GM12878 (cell line): ENCODE measurements around the gene IFT25. TPM values are rescaled to one million over a fixed set of nuclear protein-coding genes. Genes with fewer than 3 reads are reported as not detected.

Experiments
- ATF7 ChIP-seq: fragments of 450-650 bp; IDR thresholded peaks from 2 replicates; pipeline ENCODE4 v1.6.1; 2016; ENCODE audit warnings: low read depth, mild to moderate bottlenecking
- BMI1 ChIP-seq: fragments of 450-650 bp; IDR thresholded peaks from 2 replicates; pipeline ENCODE4 v1.6.1; 2016; ENCODE audit warnings: mild to moderate bottlenecking, moderate library complexity, borderline replicate concordance
- CREB1 ChIP-seq: IDR thresholded peaks from 2 replicates; pipeline ENCODE4 v1.6.1; 2012; ENCODE audit warnings: low read depth, mild to moderate bottlenecking, inconsistent platforms
- DPF2 ChIP-seq: fragments of 450-650 bp; IDR thresholded peaks from 2 replicates; pipeline ENCODE4 v1.6.1; 2017; ENCODE audit warnings: mild to moderate bottlenecking
- EP300 ChIP-seq, 2 experiments: fragments of 150-350 bp in 1 of 2; IDR thresholded peaks; 2 replicates each; pipeline ENCODE4 v1.6.1; 2011 to 2012; ENCODE audit warnings: low read depth in 2 of 2, low read length in 2 of 2, borderline replicate concordance in 1 of 2, improper control_type of control experiment in 1 of 2, inconsistent platforms in 1 of 2; ENCODE audit not compliant: control insufficient read depth in 1 of 2
- GABPA ChIP-seq: IDR thresholded peaks from 2 replicates; pipeline ENCODE4 v1.6.1; 2014; ENCODE audit warnings: antibody characterized with exemption, low read depth, mild to moderate bottlenecking, inconsistent platforms
- LARP7 ChIP-seq: fragments of 450-650 bp; IDR thresholded peaks from 2 replicates; pipeline ENCODE4 v1.6.1; 2017; ENCODE audit warnings: mild to moderate bottlenecking
- MXI1 ChIP-seq: fragments of 150-350 bp; IDR thresholded peaks from 2 replicates; pipeline ENCODE4 v1.6.1; 2011; ENCODE audit warnings: low read depth, mild to moderate bottlenecking, inconsistent platforms, low read length, improper control_type of control experiment
- NBN ChIP-seq: fragments of 450-650 bp; IDR thresholded peaks from 2 replicates; pipeline ENCODE4 v1.6.1; 2016
- PAX5 ChIP-seq: IDR thresholded peaks from 2 replicates; pipeline ENCODE4 v1.6.1; 2011; ENCODE audit warnings: low read depth, low read length, borderline replicate concordance
- POLR2A ChIP-seq: IDR thresholded peaks from 2 replicates; pipeline ENCODE4 v1.6.1; 2011; ENCODE audit warnings: low read depth, mild to moderate bottlenecking, low read length
- RB1 ChIP-seq: fragments of 450-650 bp; formaldehyde crosslinking; IDR thresholded peaks from 2 replicates; pipeline ENCODE4 v1.6.1; 2017; ENCODE audit warnings: mild to moderate bottlenecking, borderline replicate concordance
- SPI1 ChIP-seq: IDR thresholded peaks from 2 replicates; pipeline ENCODE4 v1.6.1; 2011; ENCODE audit warnings: low read depth, mild to moderate bottlenecking, low read length, moderate library complexity, borderline replicate concordance; ENCODE audit not compliant: insufficient read depth
- WRNIP1 ChIP-seq: IDR thresholded peaks from 2 replicates; pipeline ENCODE4 v1.6.1; 2011; ENCODE audit warnings: low read depth, low read length, improper control_type of control experiment, borderline replicate concordance
- YY1 ChIP-seq: IDR thresholded peaks from 2 replicates; pipeline ENCODE4 v1.6.1; 2011; ENCODE audit warnings: low read depth, mild to moderate bottlenecking, low read length
- ZNF384 ChIP-seq: IDR thresholded peaks from 2 replicates; pipeline ENCODE4 v1.6.1; 2012; ENCODE audit warnings: low read depth, mild to moderate bottlenecking, low read length, improper control_type of control experiment, borderline replicate concordance
- polyA plus RNA-seq, 11 experiments: library from polyadenylated mRNA; depleted of rRNA in 4 of 11; unstranded in 6 of 11; stranded (reverse) in 5 of 11; fragments of >200 nt; fragmentation: Nextera tagmentation in 4 of 11; fragmentation: Illumina TruSeq in 1 of 11; extraction: Ambion mirVana in 4 of 11; extraction: Trizol in 1 of 11; gene quantifications; 1 replicate in 1 of 11; 2 replicates in 10 of 11; pipeline versions ENCODE4 v1.2.1 to v1.2.3, GENCODE V29; 2011 to 2016; ENCODE audit warnings: inconsistent platforms in 2 of 11, missing spikeins in 2 of 11, low read depth in 1 of 11
- total RNA-seq, 4 experiments: library from RNA; depleted of rRNA in 3 of 4; stranded (reverse); fragments of >200 nt in 3 of 4; fragmentation: Illumina TruSeq in 1 of 4; extraction: Trizol in 1 of 4; gene quantifications; 2 replicates each; pipeline versions ENCODE4 v1.2.1 to v1.2.3, GENCODE V29; 2013 to 2021
- TF ChIP-seq, protein P1 (sequence below): fragments of 450-650 bp; IDR thresholded peaks from 2 replicates; pipeline ENCODE4 v1.6.1; 2016; ENCODE audit warnings: mild to moderate bottlenecking
- TF ChIP-seq, protein P2 (sequence below): fragments of 450-650 bp; IDR thresholded peaks from 2 replicates; pipeline ENCODE4 v1.6.1; 2017; ENCODE audit warnings: borderline replicate concordance
- TF ChIP-seq, protein P3 (sequence below): fragments of 450-650 bp; IDR thresholded peaks from 2 replicates; pipeline ENCODE4 v1.6.1; 2014; ENCODE audit warnings: mild to moderate bottlenecking
- TF ChIP-seq, protein P4 (sequence below): fragments of 450-650 bp; IDR thresholded peaks from 2 replicates; pipeline ENCODE4 v1.6.1; 2016; ENCODE audit warnings: mild to moderate bottlenecking
- TF ChIP-seq, protein P5 (sequence below): fragments of 450-650 bp; formaldehyde crosslinking; IDR thresholded peaks from 2 replicates; pipeline ENCODE4 v1.4.0; 2022; ENCODE audit warnings: mild to moderate bottlenecking, moderate library complexity

IFT25 gene
- total and polyA plus RNA-seq, 10 of the 15 experiments (the other 5 are each of a cell fraction or from before 2014, with no cell fraction given) = 55.7 to 242 (median 131) TPM

DNA sequence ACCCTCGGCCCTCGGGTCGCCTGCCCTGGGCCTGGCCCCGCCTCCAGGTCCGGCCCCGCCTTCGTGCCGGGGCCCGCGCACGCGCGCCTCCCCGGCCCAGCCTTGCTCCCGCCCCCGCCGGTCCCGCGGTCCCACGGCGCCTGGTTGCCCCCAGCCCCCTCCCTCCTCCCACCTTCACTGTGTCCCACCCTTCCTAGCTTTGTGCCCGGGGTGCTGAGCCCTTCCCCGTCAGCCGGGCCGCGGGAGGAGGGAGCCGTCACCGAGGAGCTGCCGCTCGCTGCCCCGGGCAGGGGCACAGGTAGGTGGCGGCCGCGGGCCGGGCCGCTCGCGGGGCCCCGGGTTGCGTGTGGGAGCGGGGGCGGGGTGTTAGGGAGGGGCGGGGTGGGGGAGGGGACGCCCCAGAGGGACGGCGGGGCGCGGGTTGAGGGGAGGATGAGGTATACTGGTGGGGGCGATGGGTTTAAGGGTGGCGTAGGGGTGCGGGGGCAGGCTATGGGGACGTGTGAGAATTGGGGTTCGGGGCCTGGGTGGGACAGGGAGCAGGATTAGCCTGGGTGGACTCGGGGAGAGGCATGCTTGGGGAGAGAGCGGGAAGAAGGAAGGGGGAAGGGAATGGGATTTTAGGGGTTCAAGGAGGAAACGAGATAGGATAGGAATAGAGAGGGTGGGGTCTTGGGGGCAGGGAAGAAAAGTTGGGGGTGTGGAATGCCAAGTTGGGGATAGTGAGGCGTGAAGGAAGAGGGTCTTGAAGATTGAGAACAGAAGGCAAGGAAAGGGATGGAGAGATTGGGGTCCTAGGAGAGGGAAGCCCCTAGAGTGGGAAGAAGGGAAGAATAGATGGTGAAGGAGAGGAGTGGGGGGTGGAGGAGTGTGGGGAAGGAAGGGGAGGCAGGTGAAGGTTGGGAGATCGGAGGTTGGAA, 1.0 kb upstream of the IFT25 start, which contains the start of gene LRRC42 (continued):
- TF ChIP-seq SPI1 (no peak), WRNIP1 (no peak), BMI1 (no peak), POLR2A (peak; percentile 76), YY1 (0 out of 2 replicates have a peak, but pooled peaks have one; percentile 6), EP300 (IDR thresholded peaks at IDR 0.05; ENCODE audit: borderline replicate concordance in 1 of 2, control insufficient read depth in 1 of 2, low read depth in 2 of 2, low read length in 2 of 2) (no peak), RB1 (0 out of 2 replicates have a peak, but pooled peaks have one; percentile 14), ATF7 (0 out of 2 replicates have a peak, but pooled peaks have one; percentile 22), NBN (peak; percentile 71; the same call in 1 of the 2 replicates), PAX5 (peak; percentile 0; the same call in 1 of the 2 replicates), LARP7 (peak; percentile 65), MXI1 (peak; percentile 19; the same call in 1 of the 2 replicates), GABPA (no peak), CREB1 (no peak), ZNF384 (no peak), DPF2 (peak; percentile 41; the same call in 1 of the 2 replicates)
- TF ChIP-seq, protein P1, sequence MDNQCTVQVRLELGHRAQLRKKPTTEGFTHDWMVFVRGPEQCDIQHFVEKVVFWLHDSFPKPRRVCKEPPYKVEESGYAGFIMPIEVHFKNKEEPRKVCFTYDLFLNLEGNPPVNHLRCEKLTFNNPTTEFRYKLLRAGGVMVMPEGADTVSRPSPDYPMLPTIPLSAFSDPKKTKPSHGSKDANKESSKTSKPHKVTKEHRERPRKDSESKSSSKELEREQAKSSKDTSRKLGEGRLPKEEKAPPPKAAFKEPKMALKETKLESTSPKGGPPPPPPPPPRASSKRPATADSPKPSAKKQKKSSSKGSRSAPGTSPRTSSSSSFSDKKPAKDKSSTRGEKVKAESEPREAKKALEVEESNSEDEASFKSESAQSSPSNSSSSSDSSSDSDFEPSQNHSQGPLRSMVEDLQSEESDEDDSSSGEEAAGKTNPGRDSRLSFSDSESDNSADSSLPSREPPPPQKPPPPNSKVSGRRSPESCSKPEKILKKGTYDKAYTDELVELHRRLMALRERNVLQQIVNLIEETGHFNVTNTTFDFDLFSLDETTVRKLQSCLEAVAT = peak; percentile 61; the same call in 1 of the 2 replicates
- TF ChIP-seq, protein P2, sequence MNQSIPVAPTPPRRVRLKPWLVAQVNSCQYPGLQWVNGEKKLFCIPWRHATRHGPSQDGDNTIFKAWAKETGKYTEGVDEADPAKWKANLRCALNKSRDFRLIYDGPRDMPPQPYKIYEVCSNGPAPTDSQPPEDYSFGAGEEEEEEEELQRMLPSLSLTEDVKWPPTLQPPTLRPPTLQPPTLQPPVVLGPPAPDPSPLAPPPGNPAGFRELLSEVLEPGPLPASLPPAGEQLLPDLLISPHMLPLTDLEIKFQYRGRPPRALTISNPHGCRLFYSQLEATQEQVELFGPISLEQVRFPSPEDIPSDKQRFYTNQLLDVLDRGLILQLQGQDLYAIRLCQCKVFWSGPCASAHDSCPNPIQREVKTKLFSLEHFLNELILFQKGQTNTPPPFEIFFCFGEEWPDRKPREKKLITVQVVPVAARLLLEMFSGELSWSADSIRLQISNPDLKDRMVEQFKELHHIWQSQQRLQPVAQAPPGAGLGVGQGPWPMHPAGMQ = no peak
- TF ChIP-seq, protein P3, sequence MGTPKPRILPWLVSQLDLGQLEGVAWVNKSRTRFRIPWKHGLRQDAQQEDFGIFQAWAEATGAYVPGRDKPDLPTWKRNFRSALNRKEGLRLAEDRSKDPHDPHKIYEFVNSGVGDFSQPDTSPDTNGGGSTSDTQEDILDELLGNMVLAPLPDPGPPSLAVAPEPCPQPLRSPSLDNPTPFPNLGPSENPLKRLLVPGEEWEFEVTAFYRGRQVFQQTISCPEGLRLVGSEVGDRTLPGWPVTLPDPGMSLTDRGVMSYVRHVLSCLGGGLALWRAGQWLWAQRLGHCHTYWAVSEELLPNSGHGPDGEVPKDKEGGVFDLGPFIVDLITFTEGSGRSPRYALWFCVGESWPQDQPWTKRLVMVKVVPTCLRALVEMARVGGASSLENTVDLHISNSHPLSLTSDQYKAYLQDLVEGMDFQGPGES = no peak
- TF ChIP-seq, protein P4, sequence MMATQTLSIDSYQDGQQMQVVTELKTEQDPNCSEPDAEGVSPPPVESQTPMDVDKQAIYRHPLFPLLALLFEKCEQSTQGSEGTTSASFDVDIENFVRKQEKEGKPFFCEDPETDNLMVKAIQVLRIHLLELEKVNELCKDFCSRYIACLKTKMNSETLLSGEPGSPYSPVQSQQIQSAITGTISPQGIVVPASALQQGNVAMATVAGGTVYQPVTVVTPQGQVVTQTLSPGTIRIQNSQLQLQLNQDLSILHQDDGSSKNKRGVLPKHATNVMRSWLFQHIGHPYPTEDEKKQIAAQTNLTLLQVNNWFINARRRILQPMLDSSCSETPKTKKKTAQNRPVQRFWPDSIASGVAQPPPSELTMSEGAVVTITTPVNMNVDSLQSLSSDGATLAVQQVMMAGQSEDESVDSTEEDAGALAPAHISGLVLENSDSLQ = no peak
- TF ChIP-seq, protein P5, sequence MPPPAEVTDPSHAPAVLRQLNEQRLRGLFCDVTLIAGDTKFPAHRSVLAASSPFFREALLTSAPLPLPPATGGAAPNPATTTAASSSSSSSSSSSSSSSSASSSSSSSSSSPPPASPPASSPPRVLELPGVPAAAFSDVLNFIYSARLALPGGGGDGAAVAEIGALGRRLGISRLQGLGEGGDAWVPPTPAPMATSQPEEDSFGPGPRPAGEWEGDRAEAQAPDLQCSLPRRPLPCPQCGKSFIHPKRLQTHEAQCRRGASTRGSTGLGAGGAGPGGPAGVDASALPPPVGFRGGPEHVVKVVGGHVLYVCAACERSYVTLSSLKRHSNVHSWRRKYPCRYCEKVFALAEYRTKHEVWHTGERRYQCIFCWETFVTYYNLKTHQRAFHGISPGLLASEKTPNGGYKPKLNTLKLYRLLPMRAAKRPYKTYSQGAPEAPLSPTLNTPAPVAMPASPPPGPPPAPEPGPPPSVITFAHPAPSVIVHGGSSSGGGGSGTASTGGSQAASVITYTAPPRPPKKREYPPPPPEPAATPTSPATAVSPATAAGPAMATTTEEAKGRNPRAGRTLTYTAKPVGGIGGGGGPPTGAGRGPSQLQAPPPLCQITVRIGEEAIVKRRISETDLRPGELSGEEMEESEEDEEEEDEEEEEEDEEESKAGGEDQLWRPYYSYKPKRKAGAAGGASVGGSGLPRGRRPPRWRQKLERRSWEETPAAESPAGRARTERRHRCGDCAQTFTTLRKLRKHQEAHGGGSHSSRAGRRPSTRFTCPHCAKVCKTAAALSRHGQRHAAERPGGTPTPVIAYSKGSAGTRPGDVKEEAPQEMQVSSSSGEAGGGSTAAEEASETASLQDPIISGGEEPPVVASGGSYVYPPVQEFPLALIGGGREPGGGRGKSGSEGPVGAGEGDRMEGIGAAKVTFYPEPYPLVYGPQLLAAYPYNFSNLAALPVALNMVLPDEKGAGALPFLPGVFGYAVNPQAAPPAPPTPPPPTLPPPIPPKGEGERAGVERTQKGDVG (CRISPR knock-in tag) = no peak
